RCC 7860 (cell line): Measurements from ENCODE around the gene CAT.

Experiments used
- DNase-seq: peaks from one replicate; pipeline ENCODE4 v3.0.0-alpha.2; 2015; ENCODE audit warnings: low spot score
- FAIRE-seq: peaks from 2 replicates; lab custom pipeline; 2012; peaks lifted over from hg19 to GRCh38; lab: Jason Lieb, UNC

CAT gene

GRCh38 chr11:34457607-34458006, 18.9 kb downstream of the CAT start:
- DNase-seq, result no peak
- no peak for FAIRE-seq

DNA sequence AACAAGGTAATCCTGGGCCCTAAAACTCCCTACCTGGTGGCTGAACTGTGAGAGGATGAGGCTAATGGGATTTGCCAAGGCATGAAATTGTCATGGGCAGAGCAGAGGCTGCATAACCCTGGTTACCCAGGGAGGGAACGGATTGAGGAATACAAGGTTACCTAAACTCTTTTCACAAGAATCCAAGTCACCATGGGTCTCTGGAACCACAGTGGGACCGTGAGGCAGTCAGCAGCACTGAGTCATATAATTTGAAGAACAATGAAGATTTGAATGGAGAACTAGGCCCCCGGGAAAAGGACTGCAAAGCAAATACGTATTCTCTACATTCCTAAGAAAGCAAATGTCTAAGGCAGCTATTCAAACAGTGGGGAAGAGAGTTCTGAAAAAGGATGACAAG, 19.8 kb downstream of the CAT start:
- FAIRE-seq (no peak), DNase-seq (no peak)

- DNase-seq (no peak), FAIRE-seq (no peak)
Measured at GRCh38 chr11:34459507-34460162, 20.9 kb downstream of the CAT start.

- no peak for FAIRE-seq
- no peak for DNase-seq
Measured at GRCh38 chr11:34460278-34460677, 21.5 kb downstream of the CAT start.

DNA sequence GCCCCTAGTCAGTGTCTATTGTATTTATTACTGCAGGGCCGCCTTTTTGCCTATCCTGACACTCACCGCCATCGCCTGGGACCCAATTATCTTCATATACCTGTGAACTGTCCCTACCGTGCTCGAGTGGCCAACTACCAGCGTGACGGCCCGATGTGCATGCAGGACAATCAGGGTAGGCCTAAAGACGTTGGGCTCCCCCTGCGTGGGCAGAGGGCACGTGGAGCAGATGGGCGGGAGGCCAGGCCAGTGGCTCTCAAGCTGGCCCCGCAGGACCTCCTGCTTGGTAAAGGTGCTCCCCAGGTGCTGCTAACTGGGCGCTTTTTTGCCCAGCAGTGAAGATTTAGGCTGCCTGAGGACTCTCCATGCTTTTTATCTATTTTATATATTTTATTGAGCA, 22.5 kb downstream of the CAT start:
- DNase-seq, result no peak
- FAIRE-seq, result no peak

GRCh38 chr11:34464591-34465051, 25.9 kb downstream of the CAT start:
- FAIRE-seq (no peak), DNase-seq (no peak)

DNA sequence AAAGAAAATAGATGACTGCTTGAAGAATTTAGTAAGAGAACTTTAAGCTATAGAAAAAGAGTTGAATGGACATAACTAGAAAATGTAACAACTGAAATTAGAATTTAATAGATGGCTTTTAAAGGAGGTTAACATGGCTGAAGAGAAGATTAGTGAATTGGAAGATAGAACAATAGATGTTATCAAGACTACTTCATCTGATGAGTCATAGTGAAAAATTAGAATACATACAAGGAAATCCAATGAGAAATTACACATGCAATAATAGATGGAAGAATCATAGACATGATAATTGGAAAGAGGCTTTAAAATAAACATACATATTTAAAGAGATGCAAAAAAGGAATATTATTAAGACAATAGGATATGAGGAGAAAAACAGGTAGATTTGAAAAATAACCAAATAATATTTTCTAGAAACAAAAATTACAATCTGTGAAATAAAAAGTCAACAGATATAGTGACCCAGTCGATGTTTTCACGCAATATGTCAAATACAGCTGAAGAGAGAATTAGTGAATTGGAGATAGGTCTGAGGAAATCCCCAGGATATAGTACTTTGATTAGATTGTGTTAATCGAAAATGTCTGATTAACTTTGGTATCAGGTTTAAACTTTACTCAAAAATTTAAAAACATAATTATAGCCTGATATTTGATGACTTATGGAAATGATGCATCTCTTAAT, 28.2 kb downstream of the CAT start:
- FAIRE-seq, result no peak
- DNase-seq, result no peak

DNA sequence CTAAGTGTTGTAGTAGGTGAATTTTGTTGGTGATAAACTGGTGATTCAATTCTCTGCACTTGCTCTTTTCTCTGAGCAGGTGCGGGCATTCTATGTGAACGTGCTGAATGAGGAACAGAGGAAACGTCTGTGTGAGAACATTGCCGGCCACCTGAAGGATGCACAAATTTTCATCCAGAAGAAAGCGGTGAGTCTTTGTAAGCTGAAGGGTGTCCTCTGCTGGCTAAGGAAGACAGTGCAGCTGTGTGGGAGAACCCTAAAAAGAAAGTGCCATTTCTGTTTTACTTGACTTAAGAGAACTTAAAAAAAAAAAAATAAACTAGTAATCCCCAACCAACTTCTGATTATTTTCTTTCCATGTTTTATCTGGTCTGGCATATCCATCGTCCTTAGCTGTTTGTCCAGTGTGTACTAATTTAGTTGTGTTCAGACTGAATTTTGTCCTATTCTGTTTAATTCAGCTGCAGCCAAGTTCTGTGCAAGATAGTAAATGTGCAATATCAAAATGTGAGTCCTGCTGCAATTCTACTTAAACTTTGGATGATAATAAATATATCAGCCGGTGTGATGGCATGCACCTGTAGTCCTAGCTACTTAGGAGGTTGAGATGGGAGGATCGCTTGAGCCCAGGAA, 29.6 kb downstream of the CAT start:
- DNase-seq (peak; percentile 31), FAIRE-seq (no peak)

GRCh38 chr11:34473603-34474169, 35.0 kb downstream of the CAT start:
- DNase-seq (no peak), FAIRE-seq (no peak)

DNA sequence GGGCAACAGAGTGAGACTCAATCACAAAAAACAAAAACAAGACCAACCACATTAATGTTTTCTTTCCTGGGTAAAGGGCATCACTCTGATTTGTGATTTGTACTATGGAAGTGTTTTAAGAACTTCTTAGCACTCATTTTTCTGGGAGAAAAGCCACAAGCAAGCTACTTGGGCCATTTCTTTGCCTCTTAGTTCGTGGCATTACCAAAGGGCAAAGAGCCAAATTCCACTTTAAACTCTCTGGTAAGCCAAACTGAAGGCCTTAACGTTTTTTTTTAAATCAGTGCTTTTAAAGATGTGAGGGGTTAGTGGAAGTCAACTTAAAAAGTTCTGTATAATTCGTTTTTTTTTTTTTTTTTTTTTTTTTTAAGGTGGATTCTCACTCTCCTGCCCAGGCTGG, 36.9 kb downstream of the CAT start:
- FAIRE-seq, result no peak

GRCh38 chr11:34476849-34477248, 38.1 kb downstream of the CAT start:
- FAIRE-seq, result no peak

More for the DNA sequence above, 36.9 kb downstream of the CAT start:
- DNase-seq, result no peak

GRCh38 chr11:34478845-34479663, 40.3 kb downstream of the CAT start:
- FAIRE-seq (no peak), DNase-seq (no peak)

More at GRCh38 chr11:34476849-34477248, 38.1 kb downstream of the CAT start:
- DNase-seq, result no peak

GRCh38 chr11:34480314-34480713, 41.6 kb downstream of the CAT start:
- no peak for DNase-seq
- no peak for FAIRE-seq

DNA sequence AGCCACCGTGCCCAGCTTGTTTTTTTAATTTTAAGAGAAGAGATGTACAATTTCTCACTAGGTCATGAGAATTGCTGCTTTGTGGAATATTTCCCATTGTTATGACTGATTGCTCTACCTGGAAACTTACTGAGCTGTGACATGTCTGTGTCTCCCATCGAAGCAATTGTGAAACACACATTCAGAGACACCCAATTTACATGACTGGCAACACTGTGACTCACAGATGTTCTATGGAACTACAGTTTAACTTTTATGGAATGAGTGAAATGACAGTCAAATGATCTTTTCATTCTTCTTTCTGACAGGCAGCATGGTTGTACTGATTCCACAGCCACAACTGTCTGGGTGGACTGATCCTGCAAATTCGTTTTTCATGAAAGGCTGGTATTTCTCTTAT, 42.6 kb downstream of the CAT start:
- FAIRE-seq (no peak), DNase-seq (no peak)

DNA sequence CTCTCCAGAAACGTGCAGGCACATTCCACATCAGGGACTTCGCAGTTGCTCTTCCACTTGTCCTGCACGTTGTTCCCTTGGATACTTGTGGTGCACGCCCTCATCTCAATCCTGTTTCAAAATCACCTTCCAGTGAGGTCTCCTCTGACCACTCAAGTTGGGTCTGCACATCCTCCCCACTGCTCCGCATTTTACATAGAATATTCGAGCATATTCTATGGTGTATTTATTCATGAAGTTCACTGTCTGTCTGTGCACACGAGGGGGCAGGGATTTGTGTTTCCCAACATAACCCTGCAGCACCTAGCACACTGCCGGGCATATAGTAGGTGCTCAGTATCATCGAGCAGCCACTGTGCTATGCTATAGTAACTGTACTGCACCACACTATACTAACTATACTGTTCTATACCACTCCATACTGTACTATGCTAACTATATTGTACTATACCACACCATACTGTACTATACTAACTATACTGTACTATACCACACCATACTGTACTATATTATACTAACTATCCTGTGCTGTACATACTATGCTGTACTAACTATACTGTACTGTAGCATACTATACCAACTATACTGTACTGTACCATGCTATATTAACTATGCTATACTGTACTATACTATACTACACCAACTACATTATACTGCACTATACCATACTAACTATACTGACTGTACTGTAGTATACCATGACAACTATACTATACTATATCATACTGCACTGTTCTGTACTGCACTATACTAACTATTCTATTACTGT, 44.6 kb downstream of the CAT start:
- FAIRE-seq (no peak), DNase-seq (no peak)

GRCh38 chr11:34487430-34487829, 48.7 kb downstream of the CAT start:
- no peak for DNase-seq
- no peak for FAIRE-seq

DNA sequence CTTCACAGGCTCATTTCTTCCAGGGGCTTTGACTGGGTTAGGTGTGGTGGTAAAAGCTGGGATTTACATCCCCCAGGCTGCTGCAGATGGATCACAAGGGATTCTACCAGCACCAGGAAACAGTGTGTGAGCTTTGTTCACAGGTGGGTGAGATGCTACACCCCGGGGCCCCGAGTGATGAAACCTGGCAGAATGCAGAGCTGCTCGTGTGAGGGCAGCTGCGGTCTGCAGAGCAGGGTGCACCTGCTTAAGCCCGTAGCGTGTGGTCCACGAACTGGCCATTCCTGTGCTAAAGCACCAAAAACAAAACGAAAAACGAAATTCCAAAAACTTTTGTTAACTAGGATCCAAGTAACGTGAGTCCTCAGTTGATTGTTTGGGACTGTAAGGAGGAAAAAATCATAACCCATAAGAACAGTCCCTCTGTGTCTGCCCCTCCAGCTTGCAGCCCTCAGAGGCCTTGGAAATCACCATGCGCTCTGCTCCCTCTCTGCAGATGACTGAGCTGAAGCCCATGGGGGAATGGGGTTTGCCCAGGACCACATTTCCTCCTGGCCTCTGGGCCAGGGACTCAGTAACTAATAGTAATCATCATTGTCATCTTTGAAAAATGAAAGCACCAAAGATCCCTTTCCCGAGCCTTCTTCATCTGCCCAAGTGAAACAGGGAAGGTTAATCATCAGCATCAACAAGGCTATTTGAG, 50.3 kb downstream of the CAT start:
- FAIRE-seq, result no peak

GRCh38 chr11:34490304-34490703, 51.6 kb downstream of the CAT start:
- DNase-seq, result no peak
- FAIRE-seq, result no peak

More for the DNA sequence above, 50.3 kb downstream of the CAT start:
- no peak for DNase-seq

DNA sequence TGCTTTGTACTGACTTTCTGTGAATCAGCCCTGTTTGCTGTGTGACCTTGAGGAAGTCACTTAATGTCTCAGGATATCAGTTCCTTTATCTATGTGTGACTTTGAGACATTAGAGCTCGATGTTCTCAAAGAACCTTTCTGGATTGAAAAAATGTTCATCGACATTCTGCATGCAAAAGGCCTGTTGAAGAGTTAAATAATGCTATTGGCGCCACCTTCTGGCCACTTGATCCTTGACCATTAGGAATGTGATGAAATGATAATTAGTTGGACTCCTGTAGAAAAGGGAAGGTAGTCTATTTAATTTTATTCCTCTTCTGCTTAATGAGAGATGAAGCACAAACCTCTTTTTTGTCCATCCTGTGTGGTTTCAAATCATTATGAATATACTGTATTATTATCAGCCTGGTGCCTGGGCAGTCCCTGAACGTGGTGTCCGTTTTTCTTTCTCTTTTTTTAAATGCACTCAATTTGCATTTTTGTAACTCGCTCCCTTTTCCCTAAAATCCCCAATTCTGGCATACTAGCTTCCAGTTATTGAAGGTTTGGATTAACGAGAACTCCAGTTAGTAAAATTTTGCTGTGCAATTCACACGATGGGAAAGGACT, 54.2 kb downstream of the CAT start:
- DNase-seq, result peak; percentile 35
- peak; percentile 63 for FAIRE-seq
